ENCODE data around the gene HRH2.

The HRH2 gene

DNA sequence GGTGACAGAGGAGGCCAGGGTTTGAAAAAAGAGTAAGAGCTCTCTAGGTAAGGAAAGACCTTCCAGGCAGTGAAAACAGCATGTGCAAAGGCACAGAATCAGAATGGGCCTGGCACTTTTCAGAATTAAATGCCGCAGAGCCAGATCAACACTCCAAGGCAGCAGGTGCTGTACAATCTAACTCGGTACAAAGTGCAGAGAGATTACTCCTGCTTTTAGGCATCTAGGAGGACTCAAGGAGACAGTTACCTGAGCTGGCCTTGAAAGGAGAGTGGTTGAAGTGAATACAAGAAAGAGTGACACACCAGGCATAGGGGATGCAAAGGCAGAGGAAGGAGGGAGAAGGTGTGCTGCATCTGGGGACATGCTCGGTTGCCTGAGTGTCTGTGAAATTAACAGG is 21.5 kb downstream of the HRH2 start:
- no peak for DNase-seq

DNA sequence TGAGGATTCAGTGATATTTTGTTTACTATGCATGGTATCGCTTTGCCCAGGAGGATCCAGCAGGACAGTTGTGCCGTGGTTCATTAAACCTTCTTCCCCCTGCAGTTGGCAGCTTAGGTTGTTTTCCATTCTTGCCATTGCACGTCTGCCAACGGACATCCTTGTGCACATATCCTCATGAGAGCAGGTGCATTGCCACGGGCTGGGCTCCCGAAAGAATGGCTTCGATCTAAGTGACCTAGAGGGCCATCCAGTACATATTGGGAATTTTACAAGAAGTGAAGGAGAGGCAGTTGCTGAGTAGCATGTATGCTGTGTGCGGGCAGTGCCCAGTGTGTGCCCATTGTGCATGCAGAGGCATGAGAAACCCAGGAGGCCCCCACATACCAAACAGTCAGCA is 22.1 kb downstream of the HRH2 start:
- no peak for DNase-seq

DNA sequence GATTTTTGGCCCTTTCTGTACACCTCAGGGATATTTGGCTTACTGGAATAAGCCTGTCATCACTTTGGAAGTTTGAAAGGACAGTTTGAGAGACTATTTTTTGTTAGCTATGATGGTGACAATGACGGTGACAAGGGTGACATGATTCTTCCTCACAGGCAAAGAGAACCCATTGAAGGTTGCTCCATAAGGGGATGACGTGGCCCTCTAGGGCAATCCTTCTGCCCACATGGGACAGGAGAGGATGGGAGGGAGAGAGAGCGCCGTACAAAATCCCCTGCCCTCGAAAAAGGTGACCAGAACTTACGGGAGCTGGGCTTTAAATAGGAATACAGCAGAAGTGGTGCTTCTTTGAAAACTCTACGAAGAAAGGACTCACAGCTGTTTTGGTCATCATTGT is 22.6 kb downstream of the HRH2 start:
- DNase-seq = no peak

- no peak for DNase-seq
Observed at GRCh38 chr5:175681045-175681967, 23.4 kb downstream of the HRH2 start.

- no peak for DNase-seq
Observed at GRCh38 chr5:175681968-175682340, 24.1 kb downstream of the HRH2 start.

DNA sequence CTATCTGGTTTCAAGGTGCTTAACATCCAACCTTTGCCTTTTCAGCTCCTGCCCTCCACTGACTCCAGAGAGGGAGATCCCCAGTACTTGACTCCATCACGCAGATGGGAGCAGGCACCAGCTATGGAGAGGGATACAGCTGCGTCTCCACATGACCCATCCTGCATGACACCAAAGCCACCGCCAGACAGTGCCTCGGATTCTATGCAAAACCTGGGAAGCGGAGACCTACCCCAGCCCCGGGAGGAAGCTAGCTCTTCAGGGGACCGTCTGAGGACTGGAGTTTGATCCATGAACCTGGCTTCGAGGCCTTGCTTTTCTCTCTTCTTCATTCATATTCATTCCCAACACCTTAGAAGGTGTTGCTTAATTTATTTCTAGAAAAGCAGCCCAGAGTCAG is 24.8 kb downstream of the HRH2 start:
- no peak for DNase-seq

GRCh38 chr5:175683231-175683630 is 25.4 kb downstream of the HRH2 start:
- DNase-seq = no peak

DNA sequence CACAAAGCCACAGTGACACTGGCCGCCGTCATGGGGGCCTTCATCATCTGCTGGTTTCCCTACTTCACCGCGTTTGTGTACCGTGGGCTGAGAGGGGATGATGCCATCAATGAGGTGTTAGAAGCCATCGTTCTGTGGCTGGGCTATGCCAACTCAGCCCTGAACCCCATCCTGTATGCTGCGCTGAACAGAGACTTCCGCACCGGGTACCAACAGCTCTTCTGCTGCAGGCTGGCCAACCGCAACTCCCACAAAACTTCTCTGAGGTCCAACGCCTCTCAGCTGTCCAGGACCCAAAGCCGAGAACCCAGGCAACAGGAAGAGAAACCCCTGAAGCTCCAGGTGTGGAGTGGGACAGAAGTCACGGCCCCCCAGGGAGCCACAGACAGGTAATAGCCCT is 26.1 kb downstream of the HRH2 start:
- DNase-seq = no peak

DNA sequence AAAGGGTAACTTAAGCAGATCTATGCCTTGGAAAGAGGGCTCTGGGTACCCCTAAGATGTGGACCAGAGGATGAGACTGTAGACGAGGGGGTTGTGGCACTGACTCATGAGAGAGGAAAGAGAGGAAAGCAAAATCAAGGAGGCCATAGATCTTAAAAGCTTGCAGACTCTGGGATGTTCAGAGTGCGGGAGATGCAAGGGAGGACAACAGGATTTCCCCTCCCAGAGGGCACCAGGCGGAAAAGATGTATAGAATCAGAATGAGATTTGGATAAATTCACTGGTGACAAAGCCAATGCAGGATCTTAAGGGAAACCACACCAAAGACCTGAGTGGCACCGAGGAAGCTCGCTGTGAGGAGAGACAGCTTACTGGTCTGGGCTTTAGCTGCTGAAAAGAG is 27.1 kb downstream of the HRH2 start:
- no peak for DNase-seq

DNA sequence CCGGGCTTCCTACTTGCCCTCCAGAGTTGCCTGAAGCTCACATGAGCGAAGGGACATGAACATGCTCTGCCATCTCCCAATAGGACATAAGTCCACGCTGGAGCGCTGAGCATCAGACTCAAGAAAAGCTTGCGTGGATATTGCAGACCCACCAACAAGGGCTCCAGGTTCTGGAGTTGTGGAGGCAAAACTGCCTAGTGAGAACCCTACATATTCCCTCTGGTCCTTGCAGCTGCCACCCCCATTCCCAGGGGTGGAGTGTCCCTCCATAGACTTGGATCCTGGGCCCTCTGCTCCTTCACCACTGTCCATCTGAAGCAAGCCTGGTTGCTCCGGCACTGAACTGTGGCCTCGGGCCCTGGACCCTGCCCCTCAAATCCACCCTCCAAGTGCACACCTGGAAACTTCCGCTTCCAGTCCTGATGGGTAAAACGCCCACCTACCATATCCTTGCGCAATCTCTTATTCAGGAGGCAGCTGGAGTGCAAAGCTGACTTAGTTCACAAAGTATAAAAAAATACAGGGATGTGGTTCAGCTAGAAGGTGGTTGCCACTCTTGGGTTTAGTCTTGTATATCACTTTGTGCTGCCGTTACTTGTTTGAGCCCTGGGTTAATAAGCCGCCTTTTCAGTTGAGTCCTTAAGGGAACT is 28.0 kb downstream of the HRH2 start:
- no peak for DNase-seq

- DNase-seq = no peak
Observed at GRCh38 chr5:175686396-175686795, 28.5 kb downstream of the HRH2 start.

GRCh38 chr5:175686826-175687225 is 29.0 kb downstream of the HRH2 start:
- no peak for DNase-seq

DNA sequence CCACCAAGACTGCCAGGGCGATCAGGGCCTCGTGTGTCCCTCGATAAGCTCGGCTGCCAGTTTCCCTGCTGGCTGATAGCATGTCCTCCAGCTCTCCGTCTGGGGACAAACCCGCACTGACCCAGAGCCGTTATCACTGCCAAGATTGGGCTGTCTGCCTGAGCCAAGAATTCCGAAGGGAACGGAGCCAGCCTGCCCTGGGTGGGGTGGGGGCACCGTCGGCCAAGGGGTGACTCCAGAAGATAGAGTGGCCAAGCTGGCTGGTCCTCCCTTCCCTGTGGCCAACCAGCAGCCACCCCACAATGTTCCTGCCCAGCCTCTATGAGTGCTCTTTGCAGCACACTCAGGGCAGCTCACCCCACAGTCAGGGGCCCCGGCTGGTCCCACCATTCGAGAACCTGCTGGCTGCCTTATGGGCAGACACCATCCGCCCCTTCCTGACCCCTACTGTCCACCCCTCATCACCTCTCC is 29.4 kb downstream of the HRH2 start:
- DNase-seq = no peak

DNA sequence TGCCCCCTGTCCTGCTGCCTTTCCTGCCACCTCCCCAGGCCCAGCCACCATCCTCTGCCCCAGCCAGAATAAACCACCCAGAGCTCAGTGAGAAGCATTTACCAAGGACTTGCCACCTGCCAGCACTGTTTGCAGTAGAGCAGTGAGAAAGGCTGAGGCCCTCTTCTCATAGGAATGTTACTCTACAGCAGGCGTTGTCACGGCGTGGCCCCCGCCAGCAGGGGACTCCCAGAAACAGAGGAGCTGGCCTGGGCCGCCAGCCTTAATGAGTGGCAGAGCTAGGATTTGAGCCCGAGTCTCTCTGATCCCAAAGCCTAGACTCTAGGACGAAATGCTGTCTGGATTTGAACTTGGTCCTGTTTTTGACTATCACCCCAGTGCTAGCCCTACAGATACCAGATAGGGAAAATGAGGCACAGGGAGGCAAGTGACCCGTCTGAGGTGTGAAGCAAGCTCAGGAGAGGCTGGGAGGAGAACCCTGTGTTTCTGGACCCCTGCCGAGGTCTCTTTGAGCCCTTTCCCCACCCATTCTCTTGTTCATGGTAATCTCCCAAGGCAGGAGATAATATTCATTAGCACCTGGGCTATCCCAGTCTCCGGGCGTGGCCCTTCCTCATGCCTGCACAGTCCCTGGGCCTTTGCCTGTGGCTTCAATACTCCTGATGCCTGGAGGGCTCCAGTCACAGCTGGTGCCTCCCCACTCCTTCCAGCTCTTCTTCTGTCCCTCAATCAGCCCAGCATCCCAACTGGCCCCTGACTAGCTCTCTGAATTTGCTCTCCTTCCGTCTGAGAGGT is 30.7 kb downstream of the HRH2 start:
- DNase-seq = no peak

GRCh38 chr5:175689147-175689991 is 31.5 kb downstream of the HRH2 start:
- DNase-seq = no peak

- DNase-seq = no peak
Observed at GRCh38 chr5:175690025-175690424, 32.2 kb downstream of the HRH2 start.

DNA sequence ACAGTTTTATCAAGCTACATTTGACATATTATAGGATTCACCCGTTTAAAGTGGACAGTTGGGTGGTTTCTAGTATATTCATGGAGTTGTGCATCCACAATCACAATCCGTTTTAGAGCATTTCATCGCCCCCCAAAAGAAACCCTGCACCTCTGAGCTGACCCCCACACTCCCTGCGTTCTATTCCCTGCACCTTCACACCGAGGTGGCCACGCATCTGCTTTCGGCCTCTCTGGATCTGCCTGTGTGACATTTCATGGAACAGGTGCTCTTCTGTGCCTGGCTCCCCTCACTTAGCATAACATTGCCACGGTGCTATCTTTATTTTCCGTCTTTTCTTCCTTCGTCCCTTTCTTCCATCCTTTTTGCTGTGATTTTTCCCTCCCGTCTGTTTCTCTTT is 32.7 kb downstream of the HRH2 start:
- DNase-seq = no peak

DNA sequence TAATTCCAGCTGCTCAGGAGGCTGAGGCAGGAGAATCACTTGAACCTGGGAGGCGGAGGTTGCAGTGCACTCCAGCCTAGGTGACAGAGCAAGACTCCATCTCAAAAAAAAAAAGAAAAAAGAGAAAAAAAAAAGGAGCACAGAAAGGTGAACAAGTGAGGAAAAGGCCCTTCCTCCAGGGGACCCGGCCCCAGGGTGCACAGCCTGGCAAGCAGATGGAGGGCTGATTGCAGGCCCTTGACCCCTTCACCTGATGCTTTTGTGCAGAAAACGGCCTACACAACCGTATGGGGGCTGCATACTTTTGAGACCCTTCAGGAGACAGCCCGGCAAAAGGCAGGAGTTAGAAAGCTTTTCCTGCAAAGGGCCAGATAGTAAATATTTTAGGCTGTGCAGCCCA is 33.9 kb downstream of the HRH2 start:
- no peak for DNase-seq

DNA sequence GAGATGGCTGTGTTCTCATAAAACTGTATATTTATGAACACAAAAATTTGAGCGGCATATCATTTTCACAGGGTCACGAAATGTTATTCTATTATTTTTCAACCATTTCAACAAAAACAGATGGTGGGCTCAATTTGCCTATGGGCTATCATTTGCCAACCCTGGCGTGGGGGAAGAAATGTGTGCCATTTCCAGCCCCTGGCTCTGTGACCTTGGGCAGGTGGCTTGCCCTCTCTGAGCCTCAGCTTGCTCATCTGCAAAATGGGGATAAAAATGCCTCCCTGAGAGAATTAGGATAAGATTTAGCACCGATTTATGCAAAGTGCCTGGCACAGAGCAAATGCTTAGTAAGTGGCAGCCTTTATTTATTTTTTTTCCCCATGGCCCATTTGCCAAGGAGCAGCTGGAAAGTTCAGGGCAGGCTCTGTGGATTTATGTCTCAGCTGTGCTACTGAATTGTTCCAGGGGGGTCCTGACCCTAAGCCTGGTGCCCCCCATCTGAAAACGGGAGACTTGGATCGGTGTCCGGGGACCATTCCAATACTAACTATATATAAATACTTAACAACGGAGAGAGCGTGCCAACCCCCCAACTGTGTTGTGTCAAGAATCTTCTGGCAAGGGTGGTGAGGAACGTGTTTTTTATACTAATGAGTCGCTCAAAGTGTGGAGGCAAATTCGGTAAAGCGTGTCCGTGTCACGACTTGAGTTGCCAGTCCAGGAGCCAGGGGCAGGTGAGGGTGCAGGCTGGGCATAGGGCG is 34.5 kb downstream of the HRH2 start:
- no peak for DNase-seq

GRCh38 chr5:175692996-175693710 is 35.3 kb downstream of the HRH2 start:
- DNase-seq = no peak

DNA sequence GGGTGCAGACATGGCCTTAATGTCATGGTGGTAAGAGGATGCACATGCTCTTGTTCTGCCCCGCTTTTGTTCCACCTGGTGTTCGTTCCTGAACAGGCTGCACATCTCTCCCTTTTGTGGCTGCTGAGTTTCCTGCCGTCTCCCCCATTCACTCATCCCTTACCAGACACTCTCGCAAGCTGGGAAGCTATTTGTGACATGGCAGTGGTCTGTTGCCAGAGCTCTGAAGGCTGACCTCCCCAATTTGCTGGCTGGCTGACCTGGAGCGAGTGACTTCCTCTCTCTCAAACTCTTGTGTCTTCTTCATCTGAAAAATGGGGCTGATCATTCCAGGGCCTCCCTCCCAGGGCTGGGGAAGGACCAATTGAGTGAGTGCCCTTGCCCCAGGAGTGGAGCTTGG is 35.9 kb downstream of the HRH2 start:
- DNase-seq = no peak

All from activated naive CD4-positive, alpha-beta T cell treated with Interleukin-2 at 50 U/mL for 16 hours (primary cell).